HG03039 (cell line): ENCODE data around the gene PIGL.

Source experiments
- ATAC-seq: cut with Tn5 transposase; IDR thresholded peaks from one replicate; pipeline ENCODE4 v1.9.1; 2021; ENCODE audit warnings: mild to moderate bottlenecking, moderate library complexity; ENCODE audit not compliant: unreplicated experiment

Gene PIGL

GRCh38 chr17:16352303-16352666, 135.3 kb downstream of the PIGL start:
- no peak for ATAC-seq

DNA sequence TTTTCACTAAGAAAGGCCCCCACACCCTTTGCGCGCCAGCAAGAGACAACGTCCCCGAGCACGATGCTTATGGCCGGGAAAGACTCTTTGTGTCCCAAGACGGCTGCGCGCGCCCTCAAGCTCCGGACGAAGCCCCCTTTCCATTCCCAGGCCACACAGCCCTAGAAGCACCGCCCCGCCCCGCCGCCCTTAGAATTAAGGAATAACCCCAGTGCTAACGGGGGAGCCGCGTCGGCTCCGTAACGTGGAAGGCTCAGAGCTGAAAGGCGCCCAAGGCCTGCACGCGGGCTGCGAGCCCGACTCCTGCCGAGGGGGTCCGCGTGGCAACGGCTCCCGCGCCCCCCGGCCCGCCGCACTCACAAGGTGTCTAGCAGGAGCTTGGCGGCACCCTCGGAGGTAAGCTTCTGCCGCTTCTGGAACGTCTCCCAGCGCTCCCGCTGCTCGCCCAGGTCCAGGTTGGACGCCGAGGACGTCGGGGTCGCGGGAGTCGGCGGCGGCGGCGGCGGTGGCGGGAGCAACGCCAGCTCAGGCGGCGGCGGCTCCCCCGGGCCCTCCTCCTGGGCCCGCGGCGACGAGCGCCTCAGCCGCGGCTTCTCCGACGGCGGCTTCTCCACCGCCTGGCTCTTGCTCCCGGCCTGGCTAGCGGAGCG, 135.8 kb downstream of the PIGL start:
- peak; percentile 53 for ATAC-seq

DNA sequence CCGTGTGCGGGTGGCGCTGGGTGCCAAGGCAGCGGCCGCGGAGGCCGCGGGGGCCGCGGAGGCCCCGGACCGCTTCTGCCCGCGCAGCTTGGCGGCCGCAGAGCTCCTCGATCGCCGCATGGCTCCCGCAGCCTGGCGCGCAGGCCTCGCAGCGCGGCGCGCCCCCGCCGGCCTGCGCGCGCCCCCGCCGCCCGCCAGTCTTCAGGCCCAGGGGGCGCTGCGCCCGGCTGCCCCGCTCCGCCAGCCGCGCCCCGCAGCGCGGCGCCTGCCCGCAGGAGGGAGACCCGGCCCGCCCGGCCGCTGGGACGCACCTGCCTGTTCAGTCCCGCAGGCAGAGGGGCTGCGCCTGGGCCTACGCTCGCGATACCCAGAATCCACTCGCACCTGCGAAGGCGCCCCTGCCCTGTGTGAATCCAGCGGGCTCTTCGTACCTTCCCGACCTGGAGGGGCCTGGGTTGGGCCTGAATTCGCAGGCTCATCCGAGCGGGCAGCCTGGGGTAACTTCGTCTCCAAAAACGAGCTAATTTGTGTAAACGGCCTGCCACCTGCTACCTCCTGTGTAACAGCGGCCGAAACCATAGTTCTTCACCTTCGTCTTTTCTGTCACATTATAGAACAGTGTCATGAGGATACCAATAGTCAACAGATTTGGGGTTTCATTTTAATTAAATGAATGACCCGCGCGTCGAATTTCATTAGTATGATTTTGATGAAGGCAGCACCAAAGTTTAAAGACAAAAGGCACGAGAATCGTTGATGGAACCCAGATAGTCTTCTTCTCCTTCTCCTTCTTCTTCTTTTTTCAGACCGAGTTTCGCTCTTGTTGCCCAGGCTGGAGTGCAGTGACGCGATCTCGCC, 136.5 kb downstream of the PIGL start, which contains the start of gene CENPV:
Gene CENPV (minus strand): TSS at position 153 of the 858 bp plus-strand sequence. CDS start 33 bp downstream, at position 120.
- peak; percentile 55 for ATAC-seq

- no peak for ATAC-seq
Measured at GRCh38 chr17:16354585-16354984, 137.6 kb downstream of the PIGL start.

- no peak for ATAC-seq
Measured at GRCh38 chr17:16358394-16358793, 141.4 kb downstream of the PIGL start.

DNA sequence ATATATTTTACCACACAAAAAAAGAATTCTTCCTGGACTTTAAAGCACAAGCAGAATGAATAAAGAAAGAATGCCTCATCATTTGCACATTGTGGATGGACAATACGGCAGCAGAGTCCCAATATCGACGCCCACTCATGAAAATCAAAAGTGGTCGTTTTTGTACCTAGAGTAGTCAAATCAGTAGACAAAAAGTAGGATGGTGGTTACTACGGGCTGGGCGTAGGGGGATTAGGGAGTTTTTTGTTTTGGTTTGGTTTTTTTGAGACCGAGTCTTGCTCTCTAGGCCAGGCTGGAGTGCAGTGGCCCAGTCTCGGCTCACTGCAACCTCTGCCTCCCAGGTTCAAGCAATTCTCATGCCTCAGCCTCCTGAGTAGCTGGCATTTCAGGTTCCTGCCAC, 144.9 kb downstream of the PIGL start:
- ATAC-seq = no peak

GRCh38 chr17:16363749-16364536, 146.9 kb downstream of the PIGL start:
- ATAC-seq = peak; percentile 65

- ATAC-seq = no peak
Measured at GRCh38 chr17:16364625-16365024, 147.6 kb downstream of the PIGL start.

GRCh38 chr17:16371742-16372141, 154.7 kb downstream of the PIGL start:
- ATAC-seq = no peak

DNA sequence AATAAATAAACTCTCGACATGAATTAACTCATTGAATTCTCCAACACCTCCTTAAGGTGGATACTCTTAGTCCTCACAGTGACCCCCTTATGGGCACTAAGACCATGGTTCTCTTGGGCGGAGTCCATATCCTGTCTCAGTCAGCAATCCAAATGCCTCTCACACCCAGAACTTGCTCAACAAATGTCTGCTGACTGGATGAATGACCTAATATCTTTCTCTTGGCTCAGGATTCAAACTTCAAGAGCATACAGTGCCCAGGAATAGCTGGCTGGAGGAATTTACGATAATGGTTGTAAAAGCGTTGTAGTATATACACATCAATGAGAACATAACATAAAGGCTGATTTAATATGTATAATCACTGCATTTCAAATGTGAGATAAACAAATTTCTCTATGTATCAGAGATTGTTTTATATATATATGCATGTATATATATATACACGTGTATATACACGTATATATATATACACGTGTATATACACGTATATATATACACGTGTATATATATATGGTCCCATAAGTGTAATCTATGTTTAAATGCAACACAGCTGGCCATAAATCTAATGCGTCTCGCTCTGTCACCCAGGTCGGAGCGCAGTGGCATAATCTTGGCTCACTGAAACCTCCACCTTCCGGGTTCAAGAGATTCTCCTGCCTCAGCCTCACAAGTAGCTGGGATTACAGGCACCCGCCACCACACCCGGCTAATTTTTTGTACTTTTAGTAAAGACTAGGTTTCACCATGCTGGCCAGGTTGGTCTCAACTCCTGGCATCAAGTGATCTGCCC, 157.3 kb downstream of the PIGL start:
- ATAC-seq = no peak
